Measurements from ENCODE around the gene DNAJC2.
"Not testable (repeated sequence)": the region's sequence is repeated elsewhere in the genome, so short reads cannot be mapped to it uniquely, and the experiment has no call there.

DNAJC2 gene

DNA sequence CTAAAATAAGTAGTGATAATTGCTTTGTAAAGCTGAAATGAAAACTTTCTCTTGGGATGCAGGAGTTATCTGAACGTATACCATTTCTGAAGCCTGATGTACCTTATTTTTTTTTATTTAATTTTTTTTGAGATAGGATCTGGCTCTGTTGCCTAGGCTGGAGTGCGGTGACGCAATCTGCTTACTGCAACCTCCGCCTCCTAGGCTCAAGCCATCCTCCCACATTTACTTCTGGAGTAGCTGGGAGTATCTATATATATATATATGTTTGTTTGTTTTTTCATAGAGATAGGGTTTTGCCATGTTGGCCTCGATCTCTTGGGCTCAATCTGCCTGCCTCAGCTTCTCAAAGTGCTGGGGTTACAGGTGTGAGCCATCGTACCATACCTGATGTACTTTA, 44.9 kb downstream of the DNAJC2 start:
- H3K27me3 ChIP-seq (ENCODE audit: control insufficient read depth, insufficient read depth, low read length, poor library complexity, severe bottlenecking) = no peaks in the 10 kb centered on the region
- H3K4me3 ChIP-seq (ENCODE audit: insufficient read depth, low read depth, low read length) = no peak overlapping the region
- no peaks in the 10 kb centered on the region for H3K4me1 ChIP-seq (ENCODE audit: control insufficient read depth, insufficient read depth, low read length)
- 86 to 93% methylated on average over 5 to 6 of the region's 6 CpGs for WGBS, 2 experiments
- no peaks in the 10 kb centered on the region for H3K9me3 ChIP-seq (ENCODE audit: control insufficient read depth, low read length)
- H3K27ac ChIP-seq (ENCODE audit: insufficient read depth, low read depth, low read length, poor library complexity, severe bottlenecking) = no peak overlapping the region
- peaks cover 40% of the 10 kb centered on the region for H3K36me3 ChIP-seq (ENCODE audit: control insufficient read depth, insufficient read depth, low read length)

DNA sequence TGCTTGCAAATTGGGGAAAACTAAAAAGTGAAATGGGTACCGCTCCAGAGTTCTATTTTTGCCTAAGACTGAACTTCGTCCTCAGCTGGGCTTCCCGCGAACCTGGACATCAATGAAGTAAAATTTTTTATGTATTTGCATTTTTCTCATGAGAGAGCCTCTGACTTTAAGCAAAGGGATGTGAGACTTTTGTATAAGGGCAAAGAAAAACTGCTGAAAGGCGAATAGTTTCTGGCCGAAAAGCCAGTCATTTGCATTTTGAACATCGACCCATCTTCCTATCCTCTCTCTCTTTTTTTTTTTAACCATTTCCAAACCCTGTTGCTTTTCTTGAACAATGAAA, 46.8 kb downstream of the DNAJC2 start:
- Histone ChIP-seq H3K27me3 (ENCODE audit: control insufficient read depth, insufficient read depth, low read length, poor library complexity, severe bottlenecking) (no peaks in the 10 kb centered on the region), H3K36me3 (ENCODE audit: control insufficient read depth, insufficient read depth, low read length) (peaks cover 26% of the 10 kb centered on the region), H3K27ac (ENCODE audit: insufficient read depth, low read depth, low read length, poor library complexity, severe bottlenecking) (no peak overlapping the region), H3K4me1 (ENCODE audit: control insufficient read depth, insufficient read depth, low read length) (no peaks in the 10 kb centered on the region), H3K9me3 (ENCODE audit: control insufficient read depth, low read length) (no peaks in the 10 kb centered on the region), H3K4me3 (ENCODE audit: insufficient read depth, low read depth, low read length) (peak overlapping the region; percentile 80)
- 2 to 4% methylated on average over 7 of the region's 7 CpGs for WGBS, 2 experiments

DNA sequence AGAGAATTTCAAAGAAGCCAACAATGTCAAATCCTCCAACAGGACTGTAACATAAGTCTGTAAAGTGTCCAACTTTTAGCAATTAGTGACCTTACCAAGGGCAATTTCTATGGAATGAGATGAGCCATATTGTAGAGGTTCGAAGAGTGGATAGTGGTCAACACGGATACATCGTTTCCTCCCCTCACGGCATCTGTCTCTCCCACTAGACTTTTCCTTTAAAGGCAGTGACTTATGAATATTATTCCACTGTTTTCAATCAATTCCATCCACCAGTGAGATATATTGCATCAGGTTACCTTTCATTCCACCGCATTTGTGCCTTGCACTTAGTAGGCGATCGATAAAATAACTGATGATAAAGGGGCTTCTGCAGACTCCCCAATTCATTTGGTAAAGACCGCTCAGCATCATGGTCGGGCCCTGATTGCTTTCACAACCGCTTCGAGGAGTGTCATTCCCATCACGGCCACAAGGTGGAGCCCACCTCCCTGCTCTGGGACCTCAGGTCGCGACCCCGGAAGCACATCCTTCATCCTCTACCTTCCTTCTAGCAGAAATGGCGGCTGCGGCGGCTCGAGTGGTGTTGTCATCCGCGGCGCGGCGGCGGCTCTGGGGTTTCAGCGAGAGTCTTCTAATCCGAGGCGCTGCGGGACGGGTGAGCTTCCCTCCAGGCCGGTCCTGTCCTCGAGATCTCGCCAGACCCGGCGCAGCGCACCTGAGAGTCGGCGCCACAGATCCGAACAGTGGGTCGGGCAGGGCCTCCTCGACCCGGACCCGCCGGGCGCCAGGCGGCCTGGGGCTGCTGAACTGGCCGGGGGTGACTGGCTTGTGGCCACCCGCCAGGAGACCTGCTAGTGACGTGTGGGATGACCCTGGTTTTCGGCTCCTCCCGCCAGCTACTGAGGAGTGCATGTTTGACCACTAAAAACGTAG, 47.4 kb downstream of the DNAJC2 start, which contains the start of gene PMPCB:
PMPCB (plus strand) TSS at position 535 of the 936 bp plus-strand sequence; CDS start at position 560, 25 bp downstream.
- Histone ChIP-seq H3K9me3 (ENCODE audit: control insufficient read depth, low read length) (no peaks in the 10 kb centered on the region), H3K36me3 (ENCODE audit: control insufficient read depth, insufficient read depth, low read length) (peaks cover 23% of the 10 kb centered on the region), H3K27me3 (ENCODE audit: control insufficient read depth, insufficient read depth, low read length, poor library complexity, severe bottlenecking) (no peaks in the 10 kb centered on the region), H3K4me1 (ENCODE audit: control insufficient read depth, insufficient read depth, low read length) (no peaks in the 10 kb centered on the region), H3K4me3 (ENCODE audit: insufficient read depth, low read depth, low read length) (peak within 1 kb of the TSS; percentile 80), H3K27ac (ENCODE audit: insufficient read depth, low read depth, low read length, poor library complexity, severe bottlenecking) (peak within 1 kb of the TSS; percentile 64)
- WGBS, 2 experiments = 6% methylated on average over 52 of the region's 52 CpGs

DNA sequence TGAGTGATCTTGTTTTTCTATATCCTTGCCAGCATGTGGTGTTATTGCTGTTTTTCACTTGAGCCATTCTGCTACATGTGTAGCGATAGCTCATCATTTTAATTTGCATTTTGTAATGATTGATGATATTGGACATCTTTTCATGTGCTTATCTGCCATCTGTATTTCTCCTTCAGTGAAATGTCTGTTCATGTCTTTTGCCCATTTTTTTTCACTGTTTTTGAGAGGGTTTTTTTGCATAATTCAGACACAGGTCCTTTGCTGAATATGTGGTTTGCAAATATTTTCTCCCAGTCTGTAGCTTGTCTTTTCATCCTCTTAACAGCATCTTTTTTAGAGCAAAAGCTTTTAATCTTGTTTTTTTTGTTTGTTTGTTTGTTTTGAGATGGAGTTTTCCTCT, 51.0 kb downstream of the DNAJC2 start:
- WGBS, 2 experiments = 96 to 100% methylated on average over 1 of the region's 1 CpG
- no peaks in the 10 kb centered on the region for H3K36me3 ChIP-seq (ENCODE audit: control insufficient read depth, insufficient read depth, low read length)
- H3K4me1 ChIP-seq (ENCODE audit: control insufficient read depth, insufficient read depth, low read length) = no peaks in the 10 kb centered on the region
- H3K4me3 ChIP-seq (ENCODE audit: insufficient read depth, low read depth, low read length) = no peak overlapping the region
- no peaks in the 10 kb centered on the region for H3K9me3 ChIP-seq (ENCODE audit: control insufficient read depth, low read length)
- H3K27me3 ChIP-seq (ENCODE audit: control insufficient read depth, insufficient read depth, low read length, poor library complexity, severe bottlenecking) = peaks cover 8% of the 10 kb centered on the region
- H3K27ac ChIP-seq (ENCODE audit: insufficient read depth, low read depth, low read length, poor library complexity, severe bottlenecking) = no peak overlapping the region

- H3K27me3 ChIP-seq (ENCODE audit: control insufficient read depth, insufficient read depth, low read length, poor library complexity, severe bottlenecking) = peaks cover 8% of the 10 kb centered on the region
- H3K4me1 ChIP-seq (ENCODE audit: control insufficient read depth, insufficient read depth, low read length) = no peaks in the 10 kb centered on the region
- H3K4me3 ChIP-seq (ENCODE audit: insufficient read depth, low read depth, low read length) = no peak overlapping the region
- H3K36me3 ChIP-seq (ENCODE audit: control insufficient read depth, insufficient read depth, low read length) = no peaks in the 10 kb centered on the region
- no peaks in the 10 kb centered on the region for H3K9me3 ChIP-seq (ENCODE audit: control insufficient read depth, low read length)
- 77 to 78% methylated on average over 3 of the region's 3 CpGs for WGBS, 2 experiments
- H3K27ac ChIP-seq (ENCODE audit: insufficient read depth, low read depth, low read length, poor library complexity, severe bottlenecking) = no peak overlapping the region
Observed at GRCh38 chr7:103292122-103292521, 52.4 kb downstream of the DNAJC2 start.

DNA sequence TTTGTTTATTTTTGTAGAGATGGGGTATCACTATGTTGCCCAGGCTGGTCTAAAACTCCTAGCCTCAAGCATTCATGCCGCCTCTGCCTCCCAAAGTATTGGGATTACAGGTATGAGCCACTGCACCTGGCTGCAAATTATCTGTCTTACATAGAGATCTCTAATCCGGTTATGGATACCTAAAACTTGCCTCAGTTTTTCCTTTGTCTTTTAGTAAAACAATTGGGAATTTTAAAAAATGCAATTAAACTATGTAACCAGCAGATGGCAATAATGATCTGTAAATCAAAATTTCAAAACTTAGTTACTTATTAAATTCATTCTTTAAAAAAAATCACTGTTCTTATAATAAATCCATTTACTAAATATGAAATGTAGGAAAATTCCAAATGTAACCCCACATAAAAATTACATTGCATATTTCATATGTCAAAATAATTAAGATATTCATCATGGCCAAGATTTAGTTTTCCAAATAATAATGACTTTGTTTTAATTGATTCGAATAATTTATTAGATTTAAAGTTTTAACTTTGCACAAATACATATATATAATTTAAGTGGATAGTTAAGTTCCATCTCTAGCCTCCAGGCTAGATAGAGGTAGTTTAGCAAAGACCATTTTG, 61.7 kb downstream of the DNAJC2 start:
- not testable (repeated sequence) for H3K27ac ChIP-seq (ENCODE audit: insufficient read depth, low read depth, low read length, poor library complexity, severe bottlenecking); H3K36me3 ChIP-seq (ENCODE audit: control insufficient read depth, insufficient read depth, low read length); H3K4me3 ChIP-seq (ENCODE audit: insufficient read depth, low read depth, low read length); H3K4me1 ChIP-seq (ENCODE audit: control insufficient read depth, insufficient read depth, low read length); H3K9me3 ChIP-seq (ENCODE audit: control insufficient read depth, low read length)
- 64 to 68% methylated on average over 1 to 2 of the region's 3 CpGs for WGBS, 2 experiments
- H3K27me3 ChIP-seq (ENCODE audit: control insufficient read depth, insufficient read depth, low read length, poor library complexity, severe bottlenecking) = peaks cover 33% of the 10 kb centered on the region

DNA sequence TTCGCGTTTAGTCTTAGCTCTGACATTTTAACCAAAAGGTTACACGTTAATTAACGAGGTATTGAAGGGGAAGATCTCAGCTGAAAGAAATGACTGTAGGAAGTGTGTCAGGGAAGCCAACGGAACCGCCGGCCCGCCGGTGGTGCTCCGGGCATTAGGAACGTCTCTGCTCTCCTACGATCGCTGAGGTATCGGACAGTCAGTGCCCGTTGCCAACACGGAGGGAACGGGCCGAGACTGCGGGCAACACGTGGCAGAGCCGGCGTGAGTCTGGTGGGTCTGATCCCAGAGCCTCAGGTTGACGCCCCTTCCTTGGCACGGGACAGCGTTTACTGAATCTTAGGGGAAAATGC, 63.8 kb downstream of the DNAJC2 start:
- Histone ChIP-seq H3K27me3 (ENCODE audit: control insufficient read depth, insufficient read depth, low read length, poor library complexity, severe bottlenecking) (peaks cover 33% of the 10 kb centered on the region), H3K4me3 (ENCODE audit: insufficient read depth, low read depth, low read length) (peak overlapping the region; percentile 55)
- H3K36me3 ChIP-seq (ENCODE audit: control insufficient read depth, insufficient read depth, low read length); H3K27ac ChIP-seq (ENCODE audit: insufficient read depth, low read depth, low read length, poor library complexity, severe bottlenecking); H3K9me3 ChIP-seq (ENCODE audit: control insufficient read depth, low read length); H3K4me1 ChIP-seq (ENCODE audit: control insufficient read depth, insufficient read depth, low read length): not testable (repeated sequence)
- WGBS, 2 experiments = 3% methylated on average over 25 of the region's 25 CpGs

DNA sequence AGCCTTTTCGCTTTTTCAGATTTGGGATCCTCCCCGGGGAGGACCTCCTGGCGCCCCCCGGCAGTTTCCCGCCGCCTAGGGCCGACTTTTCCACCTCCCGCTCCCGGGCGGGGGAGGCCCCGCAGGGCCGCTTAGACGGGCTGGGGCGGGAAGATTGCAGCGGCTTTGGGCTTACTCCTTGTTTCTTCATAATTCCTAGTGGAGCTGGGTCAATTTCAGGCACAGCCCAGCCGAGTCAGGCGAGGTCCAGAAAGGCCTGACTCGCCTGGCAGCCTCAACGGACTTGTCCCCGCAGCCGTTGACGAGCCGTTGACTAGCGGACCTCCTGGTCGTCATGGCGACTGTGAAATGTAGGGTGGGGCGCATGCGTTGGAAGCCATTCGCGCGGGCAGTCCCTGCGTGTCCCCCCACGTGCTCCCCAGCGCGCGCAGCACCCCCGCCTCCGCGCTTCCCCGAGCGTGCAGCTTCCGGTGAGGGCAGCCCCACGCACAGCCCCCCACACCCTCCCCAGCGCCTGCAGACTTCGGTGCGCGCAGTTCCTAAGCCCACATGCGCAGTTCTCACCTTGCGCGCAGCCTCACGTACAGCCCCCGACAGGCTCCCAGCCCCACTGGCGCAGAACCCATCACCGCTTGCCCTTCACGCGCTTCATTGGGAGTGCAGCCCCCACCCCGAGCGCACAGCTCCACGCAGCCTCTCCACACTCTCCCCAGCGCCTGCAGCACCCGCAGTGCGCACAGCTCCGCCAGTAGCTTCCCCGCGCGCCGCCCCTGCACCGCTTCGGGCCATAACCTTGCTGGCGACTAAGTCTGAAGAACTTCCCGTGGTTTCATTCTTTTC, 64.4 kb downstream of the DNAJC2 start:
- not testable (repeated sequence) for H3K4me1 ChIP-seq (ENCODE audit: control insufficient read depth, insufficient read depth, low read length); H3K36me3 ChIP-seq (ENCODE audit: control insufficient read depth, insufficient read depth, low read length); H3K27ac ChIP-seq (ENCODE audit: insufficient read depth, low read depth, low read length, poor library complexity, severe bottlenecking); H3K9me3 ChIP-seq (ENCODE audit: control insufficient read depth, low read length)
- H3K27me3 ChIP-seq (ENCODE audit: control insufficient read depth, insufficient read depth, low read length, poor library complexity, severe bottlenecking) = peaks cover 33% of the 10 kb centered on the region
- 0% methylated on average over 71 of the region's 71 CpGs for WGBS, 2 experiments
- H3K4me3 ChIP-seq (ENCODE audit: insufficient read depth, low read depth, low read length) = peak overlapping the region; percentile 55

GRCh38 chr7:103279636-103279962, 65.0 kb downstream of the DNAJC2 start:
- peak overlapping the region; percentile 55 for H3K4me3 ChIP-seq (ENCODE audit: insufficient read depth, low read depth, low read length)
- WGBS, 2 experiments = 1% methylated on average over 12 of the region's 12 CpGs

GRCh38 chr7:103278195-103278594, 66.4 kb downstream of the DNAJC2 start:
- not testable (repeated sequence) for H3K4me1 ChIP-seq (ENCODE audit: control insufficient read depth, insufficient read depth, low read length); H3K36me3 ChIP-seq (ENCODE audit: control insufficient read depth, insufficient read depth, low read length); H3K4me3 ChIP-seq (ENCODE audit: insufficient read depth, low read depth, low read length); H3K9me3 ChIP-seq (ENCODE audit: control insufficient read depth, low read length); H3K27ac ChIP-seq (ENCODE audit: insufficient read depth, low read depth, low read length, poor library complexity, severe bottlenecking)
- 82 to 93% methylated on average over 1 of the region's 2 CpGs for WGBS, 2 experiments
- peaks cover 33% of the 10 kb centered on the region for H3K27me3 ChIP-seq (ENCODE audit: control insufficient read depth, insufficient read depth, low read length, poor library complexity, severe bottlenecking)

More at GRCh38 chr7:103279636-103279962, 65.0 kb downstream of the DNAJC2 start:
- not testable (repeated sequence) for H3K9me3 ChIP-seq (ENCODE audit: control insufficient read depth, low read length); H3K4me1 ChIP-seq (ENCODE audit: control insufficient read depth, insufficient read depth, low read length); H3K36me3 ChIP-seq (ENCODE audit: control insufficient read depth, insufficient read depth, low read length); H3K27ac ChIP-seq (ENCODE audit: insufficient read depth, low read depth, low read length, poor library complexity, severe bottlenecking)
- peaks cover 33% of the 10 kb centered on the region for H3K27me3 ChIP-seq (ENCODE audit: control insufficient read depth, insufficient read depth, low read length, poor library complexity, severe bottlenecking)

Data from ectodermal cell (in vitro differentiated cells).